HL-60/S4 treated with phorbol 12-myristate 13-acetate at 8.2 ng/mL for 4 days and 3 days (cell line): ENCODE data around the gene JOSD2.

Source experiments
- in situ Hi-C: fragments of 300-500 bp; cut with MboI; formaldehyde crosslinking; loops from 2 replicates; pipeline ENCODE4 v1.15.0; 2022; ENCODE audit warnings: low sequenced_read_pairs

The JOSD2 gene

GRCh38 chr19:50511069-50511822 is at the start of gene JOSD2:
JOSD2 (minus strand) TSS chr19:50511191; CDS start chr19:50510431, 760 bp downstream.
- in situ Hi-C loops: no loop called here

- in situ Hi-C loops: no loop called here
Measured at GRCh38 chr19:50559636-50560035, 48.6 kb upstream of the JOSD2 start.

GRCh38 chr19:50558449-50558848 is 47.5 kb upstream of the JOSD2 start:
- in situ Hi-C loops: no loop called here

- in situ Hi-C loops: no loop called here
Measured at GRCh38 chr19:50558039-50558438, 47.0 kb upstream of the JOSD2 start.

- in situ Hi-C loops: no loop called here
Measured at GRCh38 chr19:50557009-50557613, 46.1 kb upstream of the JOSD2 start.

GRCh38 chr19:50556282-50557008 is 45.5 kb upstream of the JOSD2 start:
- in situ Hi-C loops: no loop called here

- in situ Hi-C loops: no loop called here
Measured at GRCh38 chr19:50555450-50556281, 44.7 kb upstream of the JOSD2 start.

- in situ Hi-C loops: no loop called here
Measured at GRCh38 chr19:50555033-50555432, 44.0 kb upstream of the JOSD2 start.

- in situ Hi-C loops: no loop called here
Measured at GRCh38 chr19:50554212-50554611, 43.2 kb upstream of the JOSD2 start.

GRCh38 chr19:50553134-50553703 is 42.2 kb upstream of the JOSD2 start:
- in situ Hi-C loops: no loop called here

GRCh38 chr19:50552540-50552939 is 41.5 kb upstream of the JOSD2 start:
- in situ Hi-C loops: no loop called here

GRCh38 chr19:50551715-50552187 is 40.8 kb upstream of the JOSD2 start:
- in situ Hi-C loops: no loop called here

GRCh38 chr19:50551034-50551714 is 40.2 kb upstream of the JOSD2 start:
- in situ Hi-C loops: no loop called here

- in situ Hi-C loops: no loop called here
Measured at GRCh38 chr19:50550594-50550966, 39.6 kb upstream of the JOSD2 start.

- in situ Hi-C loops: no loop called here
Measured at GRCh38 chr19:50549927-50550593, 39.1 kb upstream of the JOSD2 start.

- in situ Hi-C loops: no loop called here
Measured at GRCh38 chr19:50549059-50549926, 38.3 kb upstream of the JOSD2 start.

GRCh38 chr19:50548191-50549058 is 37.4 kb upstream of the JOSD2 start:
- in situ Hi-C loops: no loop called here
